ENCODE results near the gene SLC16A7.

Gene SLC16A7

GRCh38 chr12:59637692-59638070 lies 41.9 kb downstream of the SLC16A7 start:
- no peak for TF ChIP-seq ZNF565 (CRISPR knock-in tag; conservative IDR thresholded peaks at IDR 0.05; ENCODE audit: low read depth)
- TF ChIP-seq ARNTL (CRISPR knock-in tag; IDR thresholded peaks at IDR 0.05; ENCODE audit: borderline replicate concordance, low read depth), result no peak
- ATAC-seq, result no peak

GRCh38 chr12:59643550-59643949 lies 47.7 kb downstream of the SLC16A7 start:
- TF ChIP-seq ZNF70 (CRISPR knock-in tag; IDR thresholded peaks at IDR 0.05), result no peak
- no peak for ATAC-seq

- TF ChIP-seq CREB5 (CRISPR knock-in tag; IDR thresholded peaks at IDR 0.05; ENCODE audit: low read depth) (no peak), ESRRG (CRISPR knock-in tag; IDR thresholded peaks at IDR 0.05) (no peak), ZNF70 (CRISPR knock-in tag; IDR thresholded peaks at IDR 0.05) (no peak), ZC3H10 (CRISPR knock-in tag; IDR thresholded peaks at IDR 0.05) (no peak), TCF4 (CRISPR knock-in tag; IDR thresholded peaks at IDR 0.05; ENCODE audit: borderline replicate concordance) (no peak), PPARA (CRISPR knock-in tag; IDR thresholded peaks at IDR 0.05; ENCODE audit: borderline replicate concordance) (no peak), ZFP3 (CRISPR knock-in tag; IDR thresholded peaks at IDR 0.05) (no peak), ARNTL (CRISPR knock-in tag; IDR thresholded peaks at IDR 0.05; ENCODE audit: borderline replicate concordance, low read depth) (no peak), GLIS3 (CRISPR knock-in tag; IDR thresholded peaks at IDR 0.05) (no peak), PATZ1 (CRISPR knock-in tag; IDR thresholded peaks at IDR 0.05; ENCODE audit: borderline replicate concordance) (no peak), TOX (CRISPR knock-in tag; IDR thresholded peaks at IDR 0.05; ENCODE audit: borderline replicate concordance) (no peak), OSR1 (CRISPR knock-in tag; IDR thresholded peaks at IDR 0.05) (no peak), TSHZ2 (CRISPR knock-in tag; IDR thresholded peaks at IDR 0.05) (no peak), ZFP30 (CRISPR knock-in tag; IDR thresholded peaks at IDR 0.05) (no peak), RARB (CRISPR knock-in tag; IDR thresholded peaks at IDR 0.05) (no peak)
- no peak for ATAC-seq
These were observed 49.4 kb downstream of the SLC16A7 start for GRCh38 chr12:59645242-59645641.

GRCh38 chr12:59646636-59647035 lies 50.8 kb downstream of the SLC16A7 start:
- ATAC-seq, result no peak
- no peak for TF ChIP-seq ZNF565 (CRISPR knock-in tag; conservative IDR thresholded peaks at IDR 0.05; ENCODE audit: low read depth)
- no peak for TF ChIP-seq TOX (CRISPR knock-in tag; IDR thresholded peaks at IDR 0.05; ENCODE audit: borderline replicate concordance)
- no peak for TF ChIP-seq ZNF8 (CRISPR knock-in tag; IDR thresholded peaks at IDR 0.05)

- TF ChIP-seq ZNF8 (CRISPR knock-in tag; IDR thresholded peaks at IDR 0.05), result no peak
- TF ChIP-seq ESRRG (CRISPR knock-in tag; IDR thresholded peaks at IDR 0.05), result no peak
- ATAC-seq, result no peak
These were observed 53.4 kb downstream of the SLC16A7 start for GRCh38 chr12:59649203-59649602.

- ATAC-seq, result no peak
- no peak for TF ChIP-seq ARNTL (CRISPR knock-in tag; IDR thresholded peaks at IDR 0.05; ENCODE audit: borderline replicate concordance, low read depth)
- no peak for TF ChIP-seq ISL1 (CRISPR knock-in tag; IDR thresholded peaks at IDR 0.05)
- no peak for TF ChIP-seq CSDC2 (CRISPR knock-in tag; IDR thresholded peaks at IDR 0.05)
- TF ChIP-seq ZNF565 (CRISPR knock-in tag; conservative IDR thresholded peaks at IDR 0.05; ENCODE audit: low read depth), result no peak
- TF ChIP-seq ZFP30 (CRISPR knock-in tag; IDR thresholded peaks at IDR 0.05), result no peak
- TF ChIP-seq TSHZ2 (CRISPR knock-in tag; IDR thresholded peaks at IDR 0.05), result no peak
- TF ChIP-seq ZFP3 (CRISPR knock-in tag; IDR thresholded peaks at IDR 0.05), result no peak
- TF ChIP-seq OSR1 (CRISPR knock-in tag; IDR thresholded peaks at IDR 0.05), result no peak
- no peak for TF ChIP-seq CREB5 (CRISPR knock-in tag; IDR thresholded peaks at IDR 0.05; ENCODE audit: low read depth)
- no peak for TF ChIP-seq ESRRG (CRISPR knock-in tag; IDR thresholded peaks at IDR 0.05)
- TF ChIP-seq ZNF70 (CRISPR knock-in tag; IDR thresholded peaks at IDR 0.05), result no peak
- no peak for TF ChIP-seq ZNF8 (CRISPR knock-in tag; IDR thresholded peaks at IDR 0.05)
- no peak for TF ChIP-seq PPARA (CRISPR knock-in tag; IDR thresholded peaks at IDR 0.05; ENCODE audit: borderline replicate concordance)
- TF ChIP-seq GLIS3 (CRISPR knock-in tag; IDR thresholded peaks at IDR 0.05), result no peak
- TF ChIP-seq ZC3H10 (CRISPR knock-in tag; IDR thresholded peaks at IDR 0.05), result no peak
- no peak for TF ChIP-seq TCF4 (CRISPR knock-in tag; IDR thresholded peaks at IDR 0.05; ENCODE audit: borderline replicate concordance)
- no peak for TF ChIP-seq SNAI2 (CRISPR knock-in tag; IDR thresholded peaks at IDR 0.05)
These were observed 54.9 kb downstream of the SLC16A7 start for GRCh38 chr12:59650588-59651228.
